Measurements from ENCODE around the gene SIM1.

GRCh38 chr6:100458841-100459591 is 5.7 kb downstream of the SIM1 start:
- TF ChIP-seq CTCF (IDR thresholded peaks at IDR 0.05; ENCODE audit: low read depth, low read length, missing input control), result no peak
- TF ChIP-seq RAD21 (IDR thresholded peaks at IDR 0.05), result no peak
- TF ChIP-seq JUND (IDR thresholded peaks at IDR 0.05), result no peak
- TF ChIP-seq GABPA (IDR thresholded peaks at IDR 0.05 in 1 of 2, conservative IDR thresholded peaks at IDR 0.05 in 1 of 2), result no peak
- TF ChIP-seq, protein P1, sequence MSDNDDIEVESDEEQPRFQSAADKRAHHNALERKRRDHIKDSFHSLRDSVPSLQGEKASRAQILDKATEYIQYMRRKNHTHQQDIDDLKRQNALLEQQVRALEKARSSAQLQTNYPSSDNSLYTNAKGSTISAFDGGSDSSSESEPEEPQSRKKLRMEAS (IDR thresholded peaks at IDR 0.05), result no peak
- TF ChIP-seq, protein P2, sequence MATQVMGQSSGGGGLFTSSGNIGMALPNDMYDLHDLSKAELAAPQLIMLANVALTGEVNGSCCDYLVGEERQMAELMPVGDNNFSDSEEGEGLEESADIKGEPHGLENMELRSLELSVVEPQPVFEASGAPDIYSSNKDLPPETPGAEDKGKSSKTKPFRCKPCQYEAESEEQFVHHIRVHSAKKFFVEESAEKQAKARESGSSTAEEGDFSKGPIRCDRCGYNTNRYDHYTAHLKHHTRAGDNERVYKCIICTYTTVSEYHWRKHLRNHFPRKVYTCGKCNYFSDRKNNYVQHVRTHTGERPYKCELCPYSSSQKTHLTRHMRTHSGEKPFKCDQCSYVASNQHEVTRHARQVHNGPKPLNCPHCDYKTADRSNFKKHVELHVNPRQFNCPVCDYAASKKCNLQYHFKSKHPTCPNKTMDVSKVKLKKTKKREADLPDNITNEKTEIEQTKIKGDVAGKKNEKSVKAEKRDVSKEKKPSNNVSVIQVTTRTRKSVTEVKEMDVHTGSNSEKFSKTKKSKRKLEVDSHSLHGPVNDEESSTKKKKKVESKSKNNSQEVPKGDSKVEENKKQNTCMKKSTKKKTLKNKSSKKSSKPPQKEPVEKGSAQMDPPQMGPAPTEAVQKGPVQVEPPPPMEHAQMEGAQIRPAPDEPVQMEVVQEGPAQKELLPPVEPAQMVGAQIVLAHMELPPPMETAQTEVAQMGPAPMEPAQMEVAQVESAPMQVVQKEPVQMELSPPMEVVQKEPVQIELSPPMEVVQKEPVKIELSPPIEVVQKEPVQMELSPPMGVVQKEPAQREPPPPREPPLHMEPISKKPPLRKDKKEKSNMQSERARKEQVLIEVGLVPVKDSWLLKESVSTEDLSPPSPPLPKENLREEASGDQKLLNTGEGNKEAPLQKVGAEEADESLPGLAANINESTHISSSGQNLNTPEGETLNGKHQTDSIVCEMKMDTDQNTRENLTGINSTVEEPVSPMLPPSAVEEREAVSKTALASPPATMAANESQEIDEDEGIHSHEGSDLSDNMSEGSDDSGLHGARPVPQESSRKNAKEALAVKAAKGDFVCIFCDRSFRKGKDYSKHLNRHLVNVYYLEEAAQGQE (IDR thresholded peaks at IDR 0.05), result no peak
- TF ChIP-seq SP1 (IDR thresholded peaks at IDR 0.05), result no peak
- TF ChIP-seq FOXA1 (IDR thresholded peaks at IDR 0.05), result no peak

Measured in liver (tissue), 3 donors.